CD4-positive, CD25-positive, alpha-beta regulatory T cell (primary cell): Measurements from ENCODE around the gene PRUNE2. TPM values are rescaled to one million over a fixed set of nuclear protein-coding genes. Genes with fewer than 3 reads are reported as not detected.

Experiments used
- ATAC-seq, 2 donors: fragments of 150-1000 bp; cut with Tn5 transposase; one replicate each; pipeline ENCODE4 v1.10.0; 2021; ENCODE audit warnings: low read depth in 2 of 2, moderate number of reproducible peaks in 2 of 2, moderate library complexity in 1 of 2
- DNase-seq, 3 donors: peaks; one replicate each; pipeline versions ENCODE4 v3.0.0 to v3.0.0-alpha.2; 2012 to 2022; ENCODE audit warnings: mixed read lengths in 1 of 3
- H3K27ac ChIP-seq: one replicate; pipeline ENCODE4 v1.7.0; 2013; ENCODE audit warnings: mild to moderate bottlenecking, low read length; ENCODE audit not compliant: insufficient read depth, poor library complexity, severe bottlenecking
- H3K27me3 ChIP-seq: one replicate; pipeline ENCODE4 v1.7.0; 2013; ENCODE audit warnings: low read length; ENCODE audit not compliant: control insufficient read depth, insufficient read depth
- H3K36me3 ChIP-seq: one replicate; pipeline ENCODE4 v1.7.0; 2013; ENCODE audit warnings: mild to moderate bottlenecking, low read length, moderate library complexity; ENCODE audit not compliant: control insufficient read depth, insufficient read depth
- H3K4me1 ChIP-seq: 2 replicates; pipeline ENCODE4 v1.7.0; 2013; ENCODE audit warnings: mild to moderate bottlenecking, low read length; ENCODE audit not compliant: insufficient read depth, control insufficient read depth, poor library complexity, severe bottlenecking
- H3K4me3 ChIP-seq: one replicate; pipeline ENCODE4 v1.7.0; 2013; ENCODE audit warnings: low read depth, mild to moderate bottlenecking, low read length, moderate library complexity
- H3K9me3 ChIP-seq, 2 experiments: 1 replicate in 1 of 2; 2 replicates in 1 of 2; pipeline ENCODE4 v1.7.0; 2013; ENCODE audit warnings: low read length in 2 of 2, mild to moderate bottlenecking in 1 of 2, moderate library complexity in 1 of 2; ENCODE audit not compliant: control insufficient read depth in 2 of 2
- H3K27ac Mint-ChIP-seq, 3 donors: one replicate each; pipeline ENCODE4 v1.8.0; 2020 to 2022; ENCODE audit warnings: mild to moderate bottlenecking in 3 of 3, mixed read lengths in 3 of 3, moderate library complexity in 2 of 3
- H3K27me3 Mint-ChIP-seq: one replicate; pipeline ENCODE4 v1.8.0; 2022; ENCODE audit warnings: mild to moderate bottlenecking, mixed read lengths
- H3K36me3 Mint-ChIP-seq: one replicate; pipeline ENCODE4 v1.8.0; 2020; ENCODE audit warnings: mixed read lengths
- H3K4me1 Mint-ChIP-seq, 4 donors: one replicate each; pipeline ENCODE4 v1.8.0; 2020 to 2022; ENCODE audit warnings: mixed read lengths in 4 of 4, mild to moderate bottlenecking in 1 of 4
- H3K4me3 Mint-ChIP-seq, 4 donors: one replicate each; pipeline ENCODE4 v1.8.0; 2020 to 2022; ENCODE audit warnings: mild to moderate bottlenecking in 4 of 4, mixed read lengths in 4 of 4, moderate library complexity in 3 of 4
- H3K9me3 Mint-ChIP-seq, 7 donors: one replicate each; pipeline ENCODE4 v1.8.0; 2020 to 2022; ENCODE audit warnings: mixed read lengths in 7 of 7, mild to moderate bottlenecking in 3 of 7, moderate library complexity in 2 of 7
- polyA plus RNA-seq, 4 donors: library from polyadenylated mRNA; unstranded; fragments of 300-500 nt; fragmentation: Illumina TruSeq; gene quantifications; one replicate each; pipeline ENCODE4 v1.2.3, GENCODE V29; 2021
- total RNA-seq: library from RNA; stranded (reverse); gene quantifications from one replicate; pipeline ENCODE4 v1.2.3, GENCODE V29; 2022

The PRUNE2 gene
- total and polyA plus RNA-seq, 5 donors from 2014 or later: 0.28 to 0.30 TPM; not detected in 3

GRCh38 chr9:76697081-76697480 lies 208.8 kb downstream of the PRUNE2 start:
- Mint-ChIP-seq H3K27me3 (peaks cover 40% of the 10 kb centered on the region), H3K4me1 (peaks cover under 1 to 3% (median 2%) of the 10 kb centered on the region in 4 donors), H3K9me3 (no peaks in the 10 kb centered on the region), H3K36me3 (no peaks in the 10 kb centered on the region), H3K4me3 (no peak overlapping the region), H3K27ac (no peak overlapping the region)
- Histone ChIP-seq H3K27ac (no peak overlapping the region), H3K4me1 (no peaks in the 10 kb centered on the region), H3K4me3 (no peak overlapping the region), H3K27me3 (peaks cover 8% of the 10 kb centered on the region), H3K36me3 (no peaks in the 10 kb centered on the region), H3K9me3 (no peaks in the 10 kb centered on the region)
- no peak for ATAC-seq
- no peak for DNase-seq

- Histone ChIP-seq H3K27me3 (peaks cover 20% of the 10 kb centered on the region), H3K4me3 (no peak overlapping the region), H3K9me3 (no peaks in the 10 kb centered on the region), H3K27ac (no peak overlapping the region), H3K4me1 (no peaks in the 10 kb centered on the region), H3K36me3 (no peaks in the 10 kb centered on the region)
- Mint-ChIP-seq H3K27ac (no peak overlapping the region), H3K9me3 (no peaks in the 10 kb centered on the region), H3K27me3 (peaks cover 63% of the 10 kb centered on the region), H3K4me1 (peaks cover 3 to 10% (median 7%) of the 10 kb centered on the region in 4 donors), H3K36me3 (no peaks in the 10 kb centered on the region), H3K4me3 (no peak overlapping the region)
- no peak for ATAC-seq
- no peak for DNase-seq
Measured at GRCh38 chr9:76693912-76694311, 212.0 kb downstream of the PRUNE2 start.

- Histone ChIP-seq H3K4me3 (no peak overlapping the region), H3K4me1 (no peaks in the 10 kb centered on the region), H3K36me3 (no peaks in the 10 kb centered on the region), H3K27me3 (peaks cover 26% of the 10 kb centered on the region), H3K27ac (no peak overlapping the region), H3K9me3 (no peaks in the 10 kb centered on the region)
- Mint-ChIP-seq H3K27ac (no peak overlapping the region), H3K4me1 (peaks cover 3 to 10% (median 7%) of the 10 kb centered on the region in 4 donors), H3K9me3 (no peaks in the 10 kb centered on the region), H3K4me3 (peak overlapping the region in 1 of 4 donors; percentile 78), H3K27me3 (peaks cover 63% of the 10 kb centered on the region), H3K36me3 (no peaks in the 10 kb centered on the region)
- ATAC-seq (no peak), DNase-seq (no peak)
Measured at GRCh38 chr9:76692458-76693129, 213.3 kb downstream of the PRUNE2 start.

GRCh38 chr9:76691517-76692313 lies 214.2 kb downstream of the PRUNE2 start:
- peak in 1 of 3 donors; percentile 17 for DNase-seq
- Mint-ChIP-seq H3K4me3 (peak overlapping the region in 3 of 4 donors; percentile 49 to 78 (median 70)), H3K9me3 (no peaks in the 10 kb centered on the region), H3K27me3 (peaks cover 55% of the 10 kb centered on the region), H3K36me3 (no peaks in the 10 kb centered on the region), H3K27ac (peak overlapping the region in 1 of 3 donors; percentile 70), H3K4me1 (peaks cover 3 to 10% (median 7%) of the 10 kb centered on the region in 4 donors)
- peaks cover 26% of the 10 kb centered on the region for H3K27me3 ChIP-seq
- H3K4me1 ChIP-seq: no peaks in the 10 kb centered on the region
- ATAC-seq: no peak
- H3K4me3 ChIP-seq: peak overlapping the region; percentile 53
- H3K27ac ChIP-seq: no peak overlapping the region
- H3K36me3 ChIP-seq: no peaks in the 10 kb centered on the region
- H3K9me3 ChIP-seq: no peaks in the 10 kb centered on the region

GRCh38 chr9:76690973-76691370 lies 214.9 kb downstream of the PRUNE2 start:
- Mint-ChIP-seq H3K27me3 (peaks cover 49% of the 10 kb centered on the region), H3K36me3 (no peaks in the 10 kb centered on the region), H3K9me3 (no peaks in the 10 kb centered on the region), H3K4me3 (no peak overlapping the region), H3K4me1 (peaks cover 3 to 10% (median 7%) of the 10 kb centered on the region in 4 donors), H3K27ac (no peak overlapping the region)
- DNase-seq (no peak), ATAC-seq (no peak)
- Histone ChIP-seq H3K27me3 (peaks cover 26% of the 10 kb centered on the region), H3K4me1 (no peaks in the 10 kb centered on the region), H3K9me3 (no peaks in the 10 kb centered on the region), H3K4me3 (no peak overlapping the region), H3K36me3 (no peaks in the 10 kb centered on the region), H3K27ac (no peak overlapping the region)

- DNase-seq (no peak), ATAC-seq (no peak)
- Histone ChIP-seq H3K4me3 (no peak overlapping the region), H3K4me1 (no peaks in the 10 kb centered on the region), H3K9me3 (no peaks in the 10 kb centered on the region), H3K27me3 (peaks cover 26% of the 10 kb centered on the region), H3K27ac (no peak overlapping the region), H3K36me3 (no peaks in the 10 kb centered on the region)
- H3K4me1 Mint-ChIP-seq: peaks cover 3 to 10% (median 7%) of the 10 kb centered on the region in 4 donors
- no peaks in the 10 kb centered on the region for H3K36me3 Mint-ChIP-seq
- no peak overlapping the region for H3K27ac Mint-ChIP-seq
- H3K27me3 Mint-ChIP-seq: peaks cover 44% of the 10 kb centered on the region
- no peaks in the 10 kb centered on the region for H3K9me3 Mint-ChIP-seq
- H3K4me3 Mint-ChIP-seq: no peak overlapping the region
Measured at GRCh38 chr9:76690246-76690972, 215.5 kb downstream of the PRUNE2 start.

- no peak for ATAC-seq
- Histone ChIP-seq H3K36me3 (no peaks in the 10 kb centered on the region), H3K9me3 (no peaks in the 10 kb centered on the region), H3K4me1 (no peaks in the 10 kb centered on the region), H3K27ac (no peak overlapping the region), H3K27me3 (peaks cover 27% of the 10 kb centered on the region), H3K4me3 (no peak overlapping the region)
- no peaks in the 10 kb centered on the region for H3K9me3 Mint-ChIP-seq
- no peaks in the 10 kb centered on the region for H3K36me3 Mint-ChIP-seq
- no peak overlapping the region for H3K27ac Mint-ChIP-seq
- peaks cover 39% of the 10 kb centered on the region for H3K27me3 Mint-ChIP-seq
- H3K4me1 Mint-ChIP-seq: peaks cover 3 to 10% (median 7%) of the 10 kb centered on the region in 4 donors
- H3K4me3 Mint-ChIP-seq: no peak overlapping the region
- no peak for DNase-seq
Measured at GRCh38 chr9:76688471-76689238, 217.3 kb downstream of the PRUNE2 start.
